Uterus (tissue), 4 donors: ENCODE results near the gene PPP2R2D. TPM values are rescaled to one million over a fixed set of nuclear protein-coding genes. Genes with fewer than 3 reads are reported as not detected.

Experiments
- DNase-seq, 2 donors: peaks; one replicate each; pipeline ENCODE4 v3.0.0-alpha.2; 2019 to 2020
- H3K27ac ChIP-seq, 2 donors: fragments of 200-600 bp; sonication (generic); 1 replicate in 1 of 2; 2 replicates in 1 of 2; pipeline ENCODE4 v1.5.1; 2016 to 2018
- H3K27me3 ChIP-seq, 2 donors: fragments of 200-600 bp; sonication (generic); one replicate each; pipeline ENCODE4 v1.5.1; 2018 to 2019; ENCODE audit warnings: control low read depth in 1 of 2
- H3K36me3 ChIP-seq, 2 donors: fragments of 200-600 bp; sonication (generic); one replicate each; pipeline ENCODE4 v1.5.1; 2019; ENCODE audit warnings: control low read depth in 1 of 2
- H3K4me1 ChIP-seq, 2 donors: fragments of 200-600 bp; sonication (generic); one replicate each; pipeline ENCODE4 v1.5.1; 2018 to 2019; ENCODE audit warnings: control low read depth in 1 of 2
- H3K4me3 ChIP-seq, 2 donors: fragments of 200-600 bp; sonication (generic); 1 replicate in 1 of 2; 2 replicates in 1 of 2; pipeline ENCODE4 v1.5.1; 2018 to 2019; ENCODE audit warnings: mild to moderate bottlenecking in 1 of 2
- H3K9me3 ChIP-seq, 2 donors: fragments of 200-600 bp; sonication (generic); one replicate each; pipeline ENCODE4 v1.5.1; 2019; ENCODE audit warnings: control low read depth in 1 of 2
- CTCF ChIP-seq, 4 experiments: fragments of 200-600 bp in 2 of 4; fragments of 450-650 bp in 2 of 4; sonication (generic) in 2 of 4; IDR thresholded peaks; one replicate each; pipeline ENCODE4 v1.5.1; 2016 to 2019; ENCODE audit warnings: antibody characterized with exemption in 4 of 4, mild to moderate bottlenecking in 2 of 4, moderate library complexity in 1 of 4
- POLR2A ChIP-seq, 2 donors: fragments of 450-650 bp; IDR thresholded peaks; one replicate each; pipeline ENCODE4 v1.6.1; 2016; ENCODE audit warnings: antibody characterized with exemption in 2 of 2, mild to moderate bottlenecking in 1 of 2, moderate library complexity in 1 of 2
- intact Hi-C: fragments of 100-400 bp; cut with DNase I; formaldehyde crosslinking; loops from one replicate; pipeline ENCODE4 v1.15.1; 2023; ENCODE audit warnings: low total_unique reads
- total RNA-seq, 4 donors: library from RNA; depleted of rRNA in 3 of 4; stranded (reverse); fragments of >200 nt in 3 of 4; gene quantifications; one replicate each; pipeline versions ENCODE4 v1.1.0 to v1.2.4, GENCODE V29; 2014 to 2023
- donor health status: DM: yes; HTN: yes; CAD: no.

PPP2R2D gene
- total RNA-seq, 4 donors from 2014 or later: 21.2 to 43.2 (median 36.3) TPM

- no peaks in the 10 kb centered on the region for H3K4me1 ChIP-seq
- TF ChIP-seq POLR2A (IDR thresholded peaks at IDR 0.05): no peak
- no peak for TF ChIP-seq CTCF (IDR thresholded peaks at IDR 0.05)
- H3K27me3 ChIP-seq: no peaks in the 10 kb centered on the region
- intact Hi-C loops: no loop called here
- no peak for DNase-seq
- no peak overlapping the region for H3K4me3 ChIP-seq
- no peaks in the 10 kb centered on the region for H3K9me3 ChIP-seq
- no peak overlapping the region for H3K27ac ChIP-seq
- H3K36me3 ChIP-seq: no peaks in the 10 kb centered on the region
Measured at GRCh38 chr10:132005147-132005546, 104.3 kb downstream of the PPP2R2D start.

- Histone ChIP-seq H3K27me3 (no peaks in the 10 kb centered on the region), H3K9me3 (no peaks in the 10 kb centered on the region), H3K36me3 (no peaks in the 10 kb centered on the region), H3K27ac (no peak overlapping the region), H3K4me3 (no peak overlapping the region), H3K4me1 (no peaks in the 10 kb centered on the region)
- TF ChIP-seq CTCF (IDR thresholded peaks at IDR 0.05) (no peak), POLR2A (IDR thresholded peaks at IDR 0.05) (no peak)
- intact Hi-C loops: no loop called here
- DNase-seq: no peak
Measured at GRCh38 chr10:132006966-132007365, 106.2 kb downstream of the PPP2R2D start.

GRCh38 chr10:132007681-132008080 is 106.9 kb downstream of the PPP2R2D start:
- no peak for TF ChIP-seq CTCF (IDR thresholded peaks at IDR 0.05)
- no peak for TF ChIP-seq POLR2A (IDR thresholded peaks at IDR 0.05)
- Histone ChIP-seq H3K36me3 (no peaks in the 10 kb centered on the region), H3K9me3 (no peaks in the 10 kb centered on the region), H3K27ac (no peak overlapping the region), H3K27me3 (no peaks in the 10 kb centered on the region), H3K4me3 (no peak overlapping the region), H3K4me1 (no peaks in the 10 kb centered on the region)
- DNase-seq: no peak
- intact Hi-C loops: no loop called here

Other genes with a start within 250 kb of the PPP2R2D start
- gene BNIP3, start 80.9 kb downstream of the PPP2R2D start, total RNA-seq: 100 to 1,000 TPM in 1 of 4 donors, 10 to 100 TPM in 3; 17.1 to 122 (median 31.6) TPM
- gene JAKMIP3, start 164.9 kb downstream of the PPP2R2D start, total RNA-seq: 1 to 10 TPM in 2 of 4 donors, under 1 TPM in 1, not detected in 1; 0.26 to 1.3 (median 1.2) TPM